ENCODE data around the gene UBASH3B.
A peak's percentile ranks its signal among the peaks of the same experiment; 100 is the strongest.

Gene UBASH3B

DNA sequence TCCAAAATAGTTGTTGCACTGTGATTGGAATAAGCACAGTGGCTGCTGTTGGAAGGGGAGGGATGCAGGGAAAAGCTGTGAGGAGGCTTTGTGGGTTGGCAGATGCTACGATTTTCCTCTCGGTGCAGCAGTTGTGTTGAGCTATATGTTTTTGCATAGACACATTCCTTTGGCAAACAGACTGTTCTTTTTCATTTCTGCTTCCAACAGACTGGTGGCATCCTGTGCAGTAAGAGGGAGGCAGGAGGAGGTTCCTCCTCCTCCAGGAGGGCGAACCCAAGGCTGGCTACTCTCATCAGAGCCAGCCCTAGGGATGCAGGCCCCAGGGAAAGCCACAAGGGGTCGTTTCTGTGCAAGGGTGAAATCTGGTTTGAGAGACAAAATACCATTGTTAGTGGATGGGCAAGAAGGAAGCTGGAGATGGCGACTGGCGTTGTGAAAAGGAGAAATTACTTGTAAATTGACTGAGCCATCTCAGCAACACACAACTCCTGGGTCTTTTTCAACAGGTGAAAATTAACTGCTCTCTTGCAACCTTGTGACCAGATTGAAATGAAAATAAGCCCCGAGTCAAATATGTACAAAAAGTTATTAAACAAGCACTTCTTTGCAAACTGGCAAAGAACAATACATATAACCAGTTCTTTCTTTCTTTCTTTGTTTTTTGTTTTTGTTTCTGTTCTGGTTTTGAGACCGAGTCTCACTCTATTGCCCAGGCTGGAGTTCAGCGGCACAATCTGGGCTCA lies 26.5 kb upstream of the UBASH3B start:
- H3K9ac ChIP-seq (ENCODE audit: low read length in 2 of 2), result no peak overlapping the region
- no peak overlapping the region for H3K27ac ChIP-seq (ENCODE audit: low read length)
- H3K4me3 ChIP-seq (ENCODE audit: low read length in 2 of 2), result no peak overlapping the region
- H3K4me1 ChIP-seq (ENCODE audit: control insufficient read depth, insufficient read depth, low read length), result no peaks in the 10 kb centered on the region
- no peaks in the 10 kb centered on the region for H3K36me3 ChIP-seq (ENCODE audit: control insufficient read depth in 2 of 2, insufficient read depth in 2 of 2, low read length in 2 of 2)
- no peaks in the 10 kb centered on the region for H3K9me3 ChIP-seq (ENCODE audit: control insufficient read depth in 2 of 2, low read length in 2 of 2)
- H3K27me3 ChIP-seq (ENCODE audit: control insufficient read depth in 1 of 2, insufficient read depth in 2 of 2, low read length in 2 of 2), result peaks cover 0 to 2% of the 10 kb centered on the region in 2 donors

- H3K4me1 ChIP-seq (ENCODE audit: control insufficient read depth, insufficient read depth, low read length), result no peaks in the 10 kb centered on the region
- no peak overlapping the region for H3K9ac ChIP-seq (ENCODE audit: low read length in 2 of 2)
- no peak overlapping the region for H3K27ac ChIP-seq (ENCODE audit: low read length)
- H3K36me3 ChIP-seq (ENCODE audit: control insufficient read depth in 2 of 2, insufficient read depth in 2 of 2, low read length in 2 of 2), result no peaks in the 10 kb centered on the region
- no peaks in the 10 kb centered on the region for H3K9me3 ChIP-seq (ENCODE audit: control insufficient read depth in 2 of 2, low read length in 2 of 2)
- no peak overlapping the region for H3K4me3 ChIP-seq (ENCODE audit: low read length in 2 of 2)
- H3K27me3 ChIP-seq (ENCODE audit: control insufficient read depth in 1 of 2, insufficient read depth in 2 of 2, low read length in 2 of 2), result peaks cover 0 to 2% of the 10 kb centered on the region in 2 donors
Observed at GRCh38 chr11:122632181-122632824, 23.2 kb upstream of the UBASH3B start.

- Histone ChIP-seq H3K4me3 (ENCODE audit: low read length in 2 of 2) (no peak overlapping the region), H3K27ac (ENCODE audit: low read length) (no peak overlapping the region)
Observed at GRCh38 chr11:122633219-122633829, 22.2 kb upstream of the UBASH3B start.

GRCh38 chr11:122634501-122634900 lies 21.0 kb upstream of the UBASH3B start:
- peaks cover 0 to 2% of the 10 kb centered on the region in 2 donors for H3K27me3 ChIP-seq (ENCODE audit: control insufficient read depth in 1 of 2, insufficient read depth in 2 of 2, low read length in 2 of 2)
- H3K9me3 ChIP-seq (ENCODE audit: control insufficient read depth in 2 of 2, low read length in 2 of 2), result no peaks in the 10 kb centered on the region
- H3K9ac ChIP-seq (ENCODE audit: low read length in 2 of 2), result no peak overlapping the region
- no peak overlapping the region for H3K27ac ChIP-seq (ENCODE audit: low read length)
- H3K4me1 ChIP-seq (ENCODE audit: control insufficient read depth, insufficient read depth, low read length), result no peaks in the 10 kb centered on the region
- H3K4me3 ChIP-seq (ENCODE audit: low read length in 2 of 2), result no peak overlapping the region
- H3K36me3 ChIP-seq (ENCODE audit: control insufficient read depth in 2 of 2, insufficient read depth in 2 of 2, low read length in 2 of 2), result no peaks in the 10 kb centered on the region

More at GRCh38 chr11:122633219-122633829, 22.2 kb upstream of the UBASH3B start:
- no peaks in the 10 kb centered on the region for H3K4me1 ChIP-seq (ENCODE audit: control insufficient read depth, insufficient read depth, low read length)
- no peaks in the 10 kb centered on the region for H3K9me3 ChIP-seq (ENCODE audit: control insufficient read depth in 2 of 2, low read length in 2 of 2)
- H3K36me3 ChIP-seq (ENCODE audit: control insufficient read depth in 2 of 2, insufficient read depth in 2 of 2, low read length in 2 of 2), result no peaks in the 10 kb centered on the region
- H3K27me3 ChIP-seq (ENCODE audit: control insufficient read depth in 1 of 2, insufficient read depth in 2 of 2, low read length in 2 of 2), result peaks cover 0 to 2% of the 10 kb centered on the region in 2 donors
- no peak overlapping the region for H3K9ac ChIP-seq (ENCODE audit: low read length in 2 of 2)

- no peaks in the 10 kb centered on the region for H3K4me1 ChIP-seq (ENCODE audit: control insufficient read depth, insufficient read depth, low read length)
- H3K27ac ChIP-seq (ENCODE audit: low read length), result no peak overlapping the region
- H3K36me3 ChIP-seq (ENCODE audit: control insufficient read depth in 2 of 2, insufficient read depth in 2 of 2, low read length in 2 of 2), result no peaks in the 10 kb centered on the region
- no peaks in the 10 kb centered on the region for H3K27me3 ChIP-seq (ENCODE audit: control insufficient read depth in 1 of 2, insufficient read depth in 2 of 2, low read length in 2 of 2)
- no peaks in the 10 kb centered on the region for H3K9me3 ChIP-seq (ENCODE audit: control insufficient read depth in 2 of 2, low read length in 2 of 2)
- H3K9ac ChIP-seq (ENCODE audit: low read length in 2 of 2), result no peak overlapping the region
- H3K4me3 ChIP-seq (ENCODE audit: low read length in 2 of 2), result no peak overlapping the region
Observed at GRCh38 chr11:122637541-122637940, 18.0 kb upstream of the UBASH3B start.

DNA sequence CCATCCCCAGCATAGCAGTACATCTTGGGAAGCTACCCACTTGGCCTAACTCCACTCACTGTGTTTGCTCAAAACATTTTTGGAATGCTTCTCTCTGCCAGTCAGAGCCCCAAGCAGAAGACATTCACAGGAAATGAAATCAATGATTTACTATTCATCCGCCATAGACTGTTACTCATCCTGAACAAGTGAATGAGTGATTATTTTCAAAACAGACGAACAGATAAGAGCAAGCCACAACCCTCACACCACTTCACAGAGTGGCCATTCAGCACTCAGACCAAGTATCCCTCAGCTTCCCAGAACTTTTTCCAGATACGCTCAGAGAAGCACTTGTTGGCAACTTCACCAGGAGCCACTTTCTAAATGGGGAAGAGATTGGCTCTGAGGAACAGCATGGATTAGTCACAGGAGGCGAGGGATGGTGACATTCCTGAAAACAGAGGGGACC lies 13.0 kb upstream of the UBASH3B start:
- Histone ChIP-seq H3K4me3 (ENCODE audit: low read length in 2 of 2) (peak overlapping the region in 1 of 2 donors; percentile 22), H3K27ac (ENCODE audit: low read length) (no peak overlapping the region)

GRCh38 chr11:122642971-122643370 lies 12.6 kb upstream of the UBASH3B start:
- H3K4me3 ChIP-seq (ENCODE audit: low read length in 2 of 2), result no peak overlapping the region
- H3K9ac ChIP-seq (ENCODE audit: low read length in 2 of 2), result no peak overlapping the region
- no peaks in the 10 kb centered on the region for H3K36me3 ChIP-seq (ENCODE audit: control insufficient read depth in 2 of 2, insufficient read depth in 2 of 2, low read length in 2 of 2)
- H3K27me3 ChIP-seq (ENCODE audit: control insufficient read depth in 1 of 2, insufficient read depth in 2 of 2, low read length in 2 of 2), result no peaks in the 10 kb centered on the region
- H3K4me1 ChIP-seq (ENCODE audit: control insufficient read depth, insufficient read depth, low read length), result no peaks in the 10 kb centered on the region
- H3K9me3 ChIP-seq (ENCODE audit: control insufficient read depth in 2 of 2, low read length in 2 of 2), result no peaks in the 10 kb centered on the region
- H3K27ac ChIP-seq (ENCODE audit: low read length), result no peak overlapping the region

More for the DNA sequence above, 13.0 kb upstream of the UBASH3B start:
- Histone ChIP-seq H3K9ac (ENCODE audit: low read length in 2 of 2) (no peak overlapping the region), H3K36me3 (ENCODE audit: control insufficient read depth in 2 of 2, insufficient read depth in 2 of 2, low read length in 2 of 2) (no peaks in the 10 kb centered on the region), H3K9me3 (ENCODE audit: control insufficient read depth in 2 of 2, low read length in 2 of 2) (no peaks in the 10 kb centered on the region), H3K27me3 (ENCODE audit: control insufficient read depth in 1 of 2, insufficient read depth in 2 of 2, low read length in 2 of 2) (no peaks in the 10 kb centered on the region), H3K4me1 (ENCODE audit: control insufficient read depth, insufficient read depth, low read length) (no peaks in the 10 kb centered on the region)

- Histone ChIP-seq H3K4me1 (ENCODE audit: control insufficient read depth, insufficient read depth, low read length) (no peaks in the 10 kb centered on the region), H3K9ac (ENCODE audit: low read length in 2 of 2) (no peak overlapping the region), H3K36me3 (ENCODE audit: control insufficient read depth in 2 of 2, insufficient read depth in 2 of 2, low read length in 2 of 2) (no peaks in the 10 kb centered on the region), H3K27ac (ENCODE audit: low read length) (no peak overlapping the region), H3K4me3 (ENCODE audit: low read length in 2 of 2) (no peak overlapping the region), H3K27me3 (ENCODE audit: control insufficient read depth in 1 of 2, insufficient read depth in 2 of 2, low read length in 2 of 2) (no peaks in the 10 kb centered on the region), H3K9me3 (ENCODE audit: control insufficient read depth in 2 of 2, low read length in 2 of 2) (no peaks in the 10 kb centered on the region)
Observed at GRCh38 chr11:122645847-122646246, 9.7 kb upstream of the UBASH3B start.

DNA sequence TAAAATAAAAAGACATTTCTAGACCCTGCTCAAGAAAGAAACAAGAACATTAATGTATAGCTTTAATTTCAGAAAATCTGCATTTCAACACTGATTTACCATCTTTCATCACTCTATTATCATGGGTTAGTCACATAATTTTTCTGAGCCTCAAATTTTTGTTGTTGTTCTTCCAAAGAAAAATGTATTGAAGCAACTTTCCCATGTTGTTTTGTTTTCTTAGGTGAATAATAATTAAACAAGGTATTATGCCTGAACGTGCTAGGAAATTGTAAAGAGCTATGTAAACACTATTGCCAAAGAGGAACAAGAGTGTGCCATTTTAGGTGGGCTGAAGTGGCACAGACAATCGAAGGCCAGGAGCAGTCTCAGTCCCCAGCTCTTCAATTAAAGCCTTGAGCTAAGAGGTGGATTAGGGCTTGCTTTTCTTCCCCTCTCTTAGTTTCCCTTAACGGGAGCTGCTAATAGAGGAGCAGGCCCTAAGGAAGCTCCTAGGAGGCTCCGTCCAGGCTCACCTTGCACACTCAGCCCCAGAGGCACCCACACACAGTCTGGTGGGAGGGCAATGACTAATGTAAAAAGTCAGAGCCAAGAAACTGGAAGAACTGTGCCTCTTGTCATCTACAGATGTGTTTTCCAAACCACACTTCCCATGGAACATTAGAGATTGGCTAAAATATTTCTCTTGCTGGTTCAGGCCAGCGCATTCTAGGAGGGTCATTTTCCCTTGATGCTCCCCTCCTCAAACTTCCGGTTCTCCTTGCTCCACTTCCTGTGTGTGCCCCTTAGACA lies 8.8 kb upstream of the UBASH3B start:
- Histone ChIP-seq H3K4me3 (ENCODE audit: low read length in 2 of 2) (no peak overlapping the region), H3K4me1 (ENCODE audit: control insufficient read depth, insufficient read depth, low read length) (no peaks in the 10 kb centered on the region), H3K27ac (ENCODE audit: low read length) (no peak overlapping the region), H3K9ac (ENCODE audit: low read length in 2 of 2) (no peak overlapping the region), H3K27me3 (ENCODE audit: control insufficient read depth in 1 of 2, insufficient read depth in 2 of 2, low read length in 2 of 2) (peaks cover 0 to 2% of the 10 kb centered on the region in 2 donors), H3K9me3 (ENCODE audit: control insufficient read depth in 2 of 2, low read length in 2 of 2) (no peaks in the 10 kb centered on the region), H3K36me3 (ENCODE audit: control insufficient read depth in 2 of 2, insufficient read depth in 2 of 2, low read length in 2 of 2) (no peaks in the 10 kb centered on the region)

- Histone ChIP-seq H3K4me1 (ENCODE audit: control insufficient read depth, insufficient read depth, low read length) (no peaks in the 10 kb centered on the region), H3K9ac (ENCODE audit: low read length in 2 of 2) (no peak overlapping the region), H3K36me3 (ENCODE audit: control insufficient read depth in 2 of 2, insufficient read depth in 2 of 2, low read length in 2 of 2) (no peaks in the 10 kb centered on the region), H3K27me3 (ENCODE audit: control insufficient read depth in 1 of 2, insufficient read depth in 2 of 2, low read length in 2 of 2) (peaks cover 0 to 5% of the 10 kb centered on the region in 2 donors), H3K9me3 (ENCODE audit: control insufficient read depth in 2 of 2, low read length in 2 of 2) (no peaks in the 10 kb centered on the region), H3K4me3 (ENCODE audit: low read length in 2 of 2) (no peak overlapping the region), H3K27ac (ENCODE audit: low read length) (no peak overlapping the region)
Observed at GRCh38 chr11:122647736-122648275, 7.7 kb upstream of the UBASH3B start.
